ENCODE measurements around the gene TRIM24.
"Not testable (repeated sequence)": the region's sequence is repeated elsewhere in the genome, so short reads cannot be mapped to it uniquely, and the experiment has no call there.

TRIM24 gene

GRCh38 chr7:138491612-138492386, 31.7 kb downstream of the TRIM24 start:
- in situ Hi-C loops (cut with HindIII; ENCODE audit: low sequenced_read_pairs) = no loop called here

- in situ Hi-C loops (cut with HindIII; ENCODE audit: low sequenced_read_pairs) = no loop called here
Measured at GRCh38 chr7:138492423-138492822, 32.4 kb downstream of the TRIM24 start.

GRCh38 chr7:138493535-138493934, 33.5 kb downstream of the TRIM24 start:
- in situ Hi-C loops (cut with HindIII; ENCODE audit: low sequenced_read_pairs) = no loop called here

- in situ Hi-C loops (cut with HindIII; ENCODE audit: low sequenced_read_pairs) = no loop called here
Measured at GRCh38 chr7:138495485-138495884, 35.4 kb downstream of the TRIM24 start.

GRCh38 chr7:138499340-138499739, 39.3 kb downstream of the TRIM24 start:
- in situ Hi-C loops (cut with HindIII; ENCODE audit: low sequenced_read_pairs) = no loop called here

GRCh38 chr7:138500303-138500702, 40.2 kb downstream of the TRIM24 start:
- in situ Hi-C loops (cut with HindIII; ENCODE audit: low sequenced_read_pairs) = not testable (repeated sequence)

- in situ Hi-C loops (cut with HindIII; ENCODE audit: low sequenced_read_pairs) = no loop called here
Measured at GRCh38 chr7:138500892-138501291, 40.8 kb downstream of the TRIM24 start.

- in situ Hi-C loops (cut with HindIII; ENCODE audit: low sequenced_read_pairs) = no loop called here
Measured at GRCh38 chr7:138502023-138502767, 42.1 kb downstream of the TRIM24 start.

- in situ Hi-C loops (cut with HindIII; ENCODE audit: low sequenced_read_pairs) = no loop called here
Measured at GRCh38 chr7:138505361-138505873, 45.4 kb downstream of the TRIM24 start.

GRCh38 chr7:138506764-138507163, 46.7 kb downstream of the TRIM24 start:
- in situ Hi-C loops (cut with HindIII; ENCODE audit: low sequenced_read_pairs) = no loop called here

- in situ Hi-C loops (cut with HindIII; ENCODE audit: low sequenced_read_pairs) = no loop called here
Measured at GRCh38 chr7:138510003-138510402, 49.9 kb downstream of the TRIM24 start.

GRCh38 chr7:138512092-138512858, 52.2 kb downstream of the TRIM24 start:
- in situ Hi-C loops (cut with HindIII; ENCODE audit: low sequenced_read_pairs) = no loop called here

GRCh38 chr7:138512885-138513284, 52.8 kb downstream of the TRIM24 start:
- in situ Hi-C loops (cut with HindIII; ENCODE audit: low sequenced_read_pairs) = no loop called here

- in situ Hi-C loops (cut with HindIII; ENCODE audit: low sequenced_read_pairs) = no loop called here
Measured at GRCh38 chr7:138513344-138513871, 53.3 kb downstream of the TRIM24 start.

GRCh38 chr7:138514044-138514443, 54.0 kb downstream of the TRIM24 start:
- in situ Hi-C loops (cut with HindIII; ENCODE audit: low sequenced_read_pairs) = no loop called here

- in situ Hi-C loops (cut with HindIII; ENCODE audit: low sequenced_read_pairs) = no loop called here
Measured at GRCh38 chr7:138515001-138515528, 55.0 kb downstream of the TRIM24 start.

- in situ Hi-C loops (cut with HindIII; ENCODE audit: low sequenced_read_pairs) = no loop called here
Measured at GRCh38 chr7:138519061-138519798, 59.2 kb downstream of the TRIM24 start.

- in situ Hi-C loops (cut with HindIII; ENCODE audit: low sequenced_read_pairs) = no loop called here
Measured at GRCh38 chr7:138520742-138521141, 60.7 kb downstream of the TRIM24 start.

GRCh38 chr7:138521837-138522461, 61.9 kb downstream of the TRIM24 start:
- in situ Hi-C loops (cut with HindIII; ENCODE audit: low sequenced_read_pairs) = no loop called here

- in situ Hi-C loops (cut with HindIII; ENCODE audit: low sequenced_read_pairs) = no loop called here
Measured at GRCh38 chr7:138524259-138524658, 64.2 kb downstream of the TRIM24 start.

All from endothelial cell of hepatic sinusoid (primary cell).